Activated naive CD8-positive, alpha-beta T cell treated with anti-CD3 and anti-CD28 coated beads, Interleukin-2, amount 50 U/mL, for 16 hours (primary cell): Measurements from ENCODE around the gene RPL10A.

Experiments used
- DNase-seq: peaks from one replicate; pipeline ENCODE4 v3.0.0-alpha.2; 2020; ENCODE audit warnings: low read depth, low spot score

The RPL10A gene

GRCh38 chr6:35448191-35448590 is 20.0 kb upstream of the RPL10A start:
- no peak for DNase-seq

- DNase-seq: no peak
Observed at GRCh38 chr6:35449287-35449881, 18.8 kb upstream of the RPL10A start.

- DNase-seq: no peak
Observed at GRCh38 chr6:35451354-35452182, 16.6 kb upstream of the RPL10A start.

- DNase-seq: peak; percentile 67
Observed at GRCh38 chr6:35452183-35453090, 15.8 kb upstream of the RPL10A start, which contains the start of gene FANCE. Gene FANCE, plus strand, starts transcription at chr6:35452338. Its CDS starts 208 bp downstream, at chr6:35452546.

- DNase-seq: no peak
Observed at GRCh38 chr6:35453236-35453635, 15.0 kb upstream of the RPL10A start.

GRCh38 chr6:35454391-35455110 is 13.7 kb upstream of the RPL10A start:
- no peak for DNase-seq

- DNase-seq: no peak
Observed at GRCh38 chr6:35457907-35458306, 10.3 kb upstream of the RPL10A start.

- DNase-seq: no peak
Observed at GRCh38 chr6:35461270-35461669, 6.9 kb upstream of the RPL10A start.

GRCh38 chr6:35463292-35463691 is 4.9 kb upstream of the RPL10A start:
- no peak for DNase-seq

GRCh38 chr6:35465646-35466045 is 2.6 kb upstream of the RPL10A start:
- no peak for DNase-seq

GRCh38 chr6:35468980-35469750 is 964 bp downstream of the RPL10A start:
- no peak for DNase-seq

GRCh38 chr6:35469751-35470662 is 1.8 kb downstream of the RPL10A start:
- DNase-seq: no peak

- no peak for DNase-seq
Observed at GRCh38 chr6:35470663-35471120, 2.5 kb downstream of the RPL10A start.

GRCh38 chr6:35471836-35472345 is 3.7 kb downstream of the RPL10A start:
- DNase-seq: no peak

- no peak for DNase-seq
Observed at GRCh38 chr6:35473075-35473849, 5.1 kb downstream of the RPL10A start.

- no peak for DNase-seq
Observed at GRCh38 chr6:35473850-35474130, 5.6 kb downstream of the RPL10A start.

- no peak for DNase-seq
Observed at GRCh38 chr6:35474131-35474941, 6.1 kb downstream of the RPL10A start.
